T-helper 17 cell (primary cell): Measurements from ENCODE around the gene MEPCE. TPM values are rescaled to one million over a fixed set of nuclear protein-coding genes. Genes with fewer than 3 reads are reported as not detected.
"Not testable (repeated sequence)": the region's sequence is repeated elsewhere in the genome, so short reads cannot be mapped to it uniquely, and the experiment has no call there.

Experiments
- ATAC-seq: fragments of 150-1000 bp; cut with Tn5 transposase; 2 replicates; pipeline ENCODE4 v1.10.0; 2021; ENCODE audit warnings: mild to moderate bottlenecking, moderate library complexity
- DNase-seq, 3 donors: peaks; one replicate each; pipeline versions ENCODE4 v3.0.0 to v3.0.0-alpha.2; 2020 to 2021
- H3K9me3 ChIP-seq: one replicate; pipeline ENCODE4 v1.7.0; 2013; ENCODE audit warnings: low read length, mild to moderate bottlenecking; ENCODE audit not compliant: control insufficient read depth, poor library complexity, severe bottlenecking
- H3K27ac Mint-ChIP-seq: one replicate; pipeline ENCODE4 v1.8.0; 2022; ENCODE audit warnings: mild to moderate bottlenecking, moderate library complexity, mixed read lengths
- H3K27me3 Mint-ChIP-seq: one replicate; pipeline ENCODE4 v1.8.0; 2022; ENCODE audit warnings: mixed read lengths
- H3K36me3 Mint-ChIP-seq: one replicate; pipeline ENCODE4 v1.8.0; 2022; ENCODE audit warnings: low read depth, mixed read lengths
- H3K4me1 Mint-ChIP-seq: one replicate; pipeline ENCODE4 v1.8.0; 2022; ENCODE audit warnings: mild to moderate bottlenecking, mixed read lengths
- H3K4me3 Mint-ChIP-seq: one replicate; pipeline ENCODE4 v1.8.0; 2022; ENCODE audit warnings: mild to moderate bottlenecking, moderate library complexity, mixed read lengths
- total RNA-seq, 4 donors: library from RNA in 2 of 4; stranded (reverse) in 2 of 4; gene quantifications; one replicate each; pipeline ENCODE4 v1.2.3 and lab custom pipeline; 2022 to 2026

MEPCE gene, protein sequence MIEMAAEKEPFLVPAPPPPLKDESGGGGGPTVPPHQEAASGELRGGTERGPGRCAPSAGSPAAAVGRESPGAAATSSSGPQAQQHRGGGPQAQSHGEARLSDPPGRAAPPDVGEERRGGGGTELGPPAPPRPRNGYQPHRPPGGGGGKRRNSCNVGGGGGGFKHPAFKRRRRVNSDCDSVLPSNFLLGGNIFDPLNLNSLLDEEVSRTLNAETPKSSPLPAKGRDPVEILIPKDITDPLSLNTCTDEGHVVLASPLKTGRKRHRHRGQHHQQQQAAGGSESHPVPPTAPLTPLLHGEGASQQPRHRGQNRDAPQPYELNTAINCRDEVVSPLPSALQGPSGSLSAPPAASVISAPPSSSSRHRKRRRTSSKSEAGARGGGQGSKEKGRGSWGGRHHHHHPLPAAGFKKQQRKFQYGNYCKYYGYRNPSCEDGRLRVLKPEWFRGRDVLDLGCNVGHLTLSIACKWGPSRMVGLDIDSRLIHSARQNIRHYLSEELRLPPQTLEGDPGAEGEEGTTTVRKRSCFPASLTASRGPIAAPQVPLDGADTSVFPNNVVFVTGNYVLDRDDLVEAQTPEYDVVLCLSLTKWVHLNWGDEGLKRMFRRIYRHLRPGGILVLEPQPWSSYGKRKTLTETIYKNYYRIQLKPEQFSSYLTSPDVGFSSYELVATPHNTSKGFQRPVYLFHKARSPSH
- 10 to 100 TPM; 66.1 to 66.8 TPM for total RNA-seq
- 11.1 to 49.0 reads per million in 2 donors for total RNA-seq (lab: John Stamatoyannopoulos, UW)

- Mint-ChIP-seq H3K4me1 (peaks cover 44% of the 10 kb centered on the region), H3K27ac (peak within 1 kb of the TSS; percentile 98), H3K36me3 (peaks cover 3% of the 10 kb centered on the region), H3K27me3 (no peaks in the 10 kb centered on the region), H3K4me3 (peak within 1 kb of the TSS; percentile 91)
- DNase-seq (peak; percentile 91 to 95 (median 94)), ATAC-seq (peak; percentile 45)
- no peaks in the 10 kb centered on the region for H3K9me3 ChIP-seq
Observed at GRCh38 chr7:100429637-100430492, at the start of gene MEPCE. Gene MEPCE, plus strand, starts transcription at chr7:100429831. Its CDS starts 188 bp downstream, at chr7:100430019.

GRCh38 chr7:100380196-100380595 is 49.4 kb upstream of the MEPCE start:
- DNase-seq = no peak
- Mint-ChIP-seq H3K4me3 (no peak overlapping the region), H3K27me3 (peaks cover 15% of the 10 kb centered on the region), H3K27ac (no peak overlapping the region), H3K4me1 (peaks cover 13% of the 10 kb centered on the region), H3K36me3 (peaks cover 8% of the 10 kb centered on the region)
- no peaks in the 10 kb centered on the region for H3K9me3 ChIP-seq
- no peak for ATAC-seq

GRCh38 chr7:100381531-100382233 is 47.9 kb upstream of the MEPCE start:
- not testable (repeated sequence) for H3K9me3 ChIP-seq, DNase-seq, H3K27ac Mint-ChIP-seq, H3K36me3 Mint-ChIP-seq, ATAC-seq, H3K4me3 Mint-ChIP-seq
- Mint-ChIP-seq H3K27me3 (peaks cover 13% of the 10 kb centered on the region), H3K4me1 (peaks cover 13% of the 10 kb centered on the region)

DNA sequence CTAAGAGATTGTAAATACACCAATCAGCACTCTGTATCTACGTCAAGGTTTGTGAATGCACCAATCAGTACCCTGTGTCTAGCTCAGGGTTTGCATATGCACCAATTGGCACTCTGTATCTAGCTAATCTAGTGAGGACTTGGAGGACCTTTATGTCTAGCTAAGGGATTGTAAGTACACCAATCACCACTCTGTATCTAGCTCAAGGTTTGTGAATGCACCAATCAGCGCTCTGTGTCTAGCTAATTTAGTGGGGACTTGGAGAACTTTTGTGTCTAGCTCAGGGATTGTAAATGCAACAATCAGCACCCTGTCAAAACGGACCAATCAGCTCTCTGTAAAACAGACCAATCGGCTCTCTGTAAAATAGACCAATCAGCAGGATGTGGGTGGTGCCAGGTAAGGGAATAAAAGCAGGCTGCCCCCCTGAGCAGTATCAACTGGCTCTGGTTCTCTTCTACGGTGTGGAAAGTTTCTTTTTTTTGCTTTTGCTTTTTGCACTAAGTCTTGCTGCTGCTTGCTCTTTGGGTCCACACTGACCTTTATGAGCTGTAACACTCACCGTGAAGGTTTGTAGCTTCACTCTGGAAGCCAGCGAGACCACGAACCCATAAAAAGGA is 47.3 kb upstream of the MEPCE start:
- DNase-seq, ATAC-seq, H3K36me3 Mint-ChIP-seq: not testable (repeated sequence)

GRCh38 chr7:100384628-100385294 is 44.9 kb upstream of the MEPCE start:
- peaks cover 10% of the 10 kb centered on the region for H3K36me3 Mint-ChIP-seq
- DNase-seq = no peak
- peaks cover 19% of the 10 kb centered on the region for H3K27me3 Mint-ChIP-seq
- ATAC-seq = no peak
- H3K27ac Mint-ChIP-seq = no peak overlapping the region
- no peaks in the 10 kb centered on the region for H3K9me3 ChIP-seq
- H3K4me3 Mint-ChIP-seq = no peak overlapping the region
- H3K4me1 Mint-ChIP-seq = peaks cover 13% of the 10 kb centered on the region

More for the DNA sequence above, 47.3 kb upstream of the MEPCE start:
- not testable (repeated sequence) for H3K4me3 Mint-ChIP-seq, H3K9me3 ChIP-seq, H3K27ac Mint-ChIP-seq
- Mint-ChIP-seq H3K4me1 (peaks cover 13% of the 10 kb centered on the region), H3K27me3 (peaks cover 13% of the 10 kb centered on the region)

- Mint-ChIP-seq H3K36me3 (peaks cover 14% of the 10 kb centered on the region), H3K4me1 (peaks cover 11% of the 10 kb centered on the region), H3K27ac (no peak overlapping the region), H3K4me3 (no peak overlapping the region), H3K27me3 (peaks cover 34% of the 10 kb centered on the region)
- DNase-seq (no peak), ATAC-seq (no peak)
- no peaks in the 10 kb centered on the region for H3K9me3 ChIP-seq
Observed at GRCh38 chr7:100386940-100387339, 42.7 kb upstream of the MEPCE start.

GRCh38 chr7:100387695-100388094 is 41.9 kb upstream of the MEPCE start:
- no peaks in the 10 kb centered on the region for H3K9me3 ChIP-seq
- no peak overlapping the region for H3K4me3 Mint-ChIP-seq
- peaks cover 41% of the 10 kb centered on the region for H3K27me3 Mint-ChIP-seq
- ATAC-seq (no peak), DNase-seq (no peak)
- no peak overlapping the region for H3K27ac Mint-ChIP-seq
- peaks cover 9% of the 10 kb centered on the region for H3K4me1 Mint-ChIP-seq
- H3K36me3 Mint-ChIP-seq = peaks cover 14% of the 10 kb centered on the region

DNA sequence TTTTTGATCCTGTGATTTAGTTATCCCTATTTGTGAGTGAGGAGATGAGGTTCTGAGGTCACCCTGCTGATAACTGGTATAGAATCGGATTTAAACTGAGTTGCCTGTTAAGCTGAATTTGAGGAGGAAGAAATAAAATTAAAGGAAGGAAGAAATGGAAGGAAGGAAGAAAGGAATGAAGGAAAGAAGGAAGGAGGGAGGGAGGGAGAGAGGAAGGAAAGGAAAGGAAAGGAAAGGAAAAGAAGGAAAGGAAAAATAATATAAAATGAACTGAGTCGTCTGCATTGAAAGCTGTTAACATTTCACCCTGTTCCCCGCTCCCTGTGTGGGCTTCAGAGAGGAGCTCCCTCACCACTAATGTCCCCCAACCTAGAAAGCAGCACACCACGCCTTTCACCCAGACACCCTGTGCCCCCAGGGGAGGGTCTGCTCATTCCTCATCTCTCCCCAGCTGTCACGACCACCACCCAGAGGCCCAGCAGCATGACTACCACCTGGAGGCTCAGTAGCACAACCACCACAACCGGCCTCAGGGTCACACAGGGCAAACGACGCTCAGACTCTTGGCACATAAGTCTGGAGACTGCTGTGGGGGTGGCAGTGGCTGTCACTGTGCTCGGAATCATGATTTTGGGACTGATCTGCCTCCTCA is 40.1 kb upstream of the MEPCE start:
- Mint-ChIP-seq H3K27me3 (peaks cover 28% of the 10 kb centered on the region), H3K27ac (no peak overlapping the region), H3K4me1 (peaks cover 4% of the 10 kb centered on the region), H3K4me3 (no peak overlapping the region), H3K36me3 (peaks cover 6% of the 10 kb centered on the region)
- DNase-seq (no peak), ATAC-seq (no peak)
- no peaks in the 10 kb centered on the region for H3K9me3 ChIP-seq

- H3K4me1 Mint-ChIP-seq = no peaks in the 10 kb centered on the region
- no peaks in the 10 kb centered on the region for H3K9me3 ChIP-seq
- H3K27me3 Mint-ChIP-seq = peaks cover 28% of the 10 kb centered on the region
- no peak for ATAC-seq
- H3K27ac Mint-ChIP-seq = no peak overlapping the region
- DNase-seq = no peak
- H3K36me3 Mint-ChIP-seq = peaks cover 6% of the 10 kb centered on the region
- no peak overlapping the region for H3K4me3 Mint-ChIP-seq
Observed at GRCh38 chr7:100390286-100391009, 39.2 kb upstream of the MEPCE start.

DNA sequence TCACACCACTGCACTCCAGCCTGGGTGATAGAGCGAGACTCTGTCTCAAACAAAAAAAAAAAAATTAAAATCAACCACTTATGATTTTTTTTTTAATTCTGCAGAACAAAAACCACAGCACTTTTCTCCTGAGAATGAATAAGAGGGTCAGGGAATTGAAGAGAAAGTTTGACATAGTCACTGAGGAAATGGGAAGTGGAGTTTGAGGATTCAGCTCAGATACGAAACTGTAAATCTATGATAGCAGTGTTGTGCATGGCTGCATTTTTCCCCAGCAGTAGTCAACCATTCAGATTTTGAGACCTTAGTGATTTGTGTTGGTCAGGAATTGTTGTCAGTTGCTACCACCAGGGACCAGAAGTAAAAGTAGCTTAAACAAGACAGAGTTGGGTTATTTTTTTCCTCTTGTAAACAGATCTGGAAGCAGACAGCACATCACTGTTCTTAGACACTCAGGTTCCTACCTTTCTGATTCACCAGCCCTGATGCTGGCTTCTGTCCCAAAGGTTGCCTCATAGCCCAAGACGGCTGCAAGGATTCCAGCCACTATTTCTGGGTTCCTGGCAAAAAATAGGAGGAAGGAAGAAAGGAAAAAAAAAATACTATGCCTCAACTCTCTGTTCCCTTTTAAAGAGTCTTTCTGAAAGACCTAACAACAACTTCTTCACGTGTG is 36.3 kb upstream of the MEPCE start:
- ATAC-seq (no peak), DNase-seq (no peak)
- no peaks in the 10 kb centered on the region for H3K9me3 ChIP-seq
- H3K27ac Mint-ChIP-seq = peak overlapping the region; percentile 61
- H3K4me3 Mint-ChIP-seq = no peak overlapping the region
- H3K27me3 Mint-ChIP-seq = peaks cover 28% of the 10 kb centered on the region
- peaks cover 13% of the 10 kb centered on the region for H3K4me1 Mint-ChIP-seq
- peaks cover 6% of the 10 kb centered on the region for H3K36me3 Mint-ChIP-seq
